HG03135 (cell line): ENCODE results near the gene RABL3.
"Not testable (repeated sequence)": the region's sequence is repeated elsewhere in the genome, so short reads cannot be mapped to it uniquely, and the experiment has no call there.

Source experiments
- ATAC-seq: cut with Tn5 transposase; IDR thresholded peaks from one replicate; pipeline ENCODE4 v1.9.1; 2021; ENCODE audit warnings: mild to moderate bottlenecking, moderate library complexity; ENCODE audit not compliant: unreplicated experiment

The RABL3 gene

DNA sequence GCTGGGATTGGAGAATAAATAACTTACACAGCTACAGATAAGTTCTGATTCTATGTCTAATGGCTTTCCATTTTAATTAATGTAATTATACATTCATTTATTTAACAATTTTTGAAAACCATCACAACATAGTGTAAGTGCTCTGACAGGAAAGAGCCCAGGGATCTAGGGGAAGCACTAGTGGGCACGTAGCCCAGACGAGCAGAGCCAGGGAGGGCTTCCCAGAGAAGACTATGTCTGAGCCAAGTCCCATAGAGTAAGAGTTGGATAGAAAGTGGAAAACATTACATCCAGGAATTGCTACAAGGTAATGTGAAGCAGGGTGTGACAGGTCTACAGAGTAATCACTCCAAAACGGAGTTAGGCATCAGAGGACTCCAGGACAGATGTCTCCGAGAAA lies 57.4 kb downstream of the RABL3 start:
- ATAC-seq: no peak

DNA sequence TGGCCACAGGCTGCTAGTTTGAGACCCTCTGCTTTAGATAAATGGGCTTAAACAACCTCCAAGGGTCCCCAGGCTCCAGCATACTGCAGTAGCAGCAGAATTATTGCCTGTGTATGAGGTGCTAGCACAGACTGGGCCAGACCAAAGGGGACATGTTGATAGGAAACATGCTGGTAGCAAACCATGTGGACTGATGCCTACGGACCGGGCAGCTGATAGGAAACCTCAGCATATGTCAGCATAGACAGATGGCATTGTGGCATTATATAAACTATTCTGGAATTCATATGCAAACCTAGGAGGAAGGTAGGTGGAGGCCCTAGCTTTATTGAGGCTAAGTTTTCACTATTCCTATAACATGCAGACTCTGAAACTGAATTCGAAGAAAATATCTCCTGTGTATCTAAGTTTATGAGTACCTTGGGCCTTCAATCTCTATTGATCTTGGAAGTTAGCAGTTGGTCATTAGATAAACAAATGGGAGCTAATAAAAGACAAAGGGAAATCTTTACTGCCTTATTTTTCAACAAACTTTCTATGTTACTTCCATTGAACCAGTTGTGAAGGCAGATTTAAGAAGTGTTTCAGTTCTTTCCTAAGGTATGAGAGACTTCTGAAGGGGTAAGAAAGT lies 58.5 kb downstream of the RABL3 start:
- no peak for ATAC-seq

DNA sequence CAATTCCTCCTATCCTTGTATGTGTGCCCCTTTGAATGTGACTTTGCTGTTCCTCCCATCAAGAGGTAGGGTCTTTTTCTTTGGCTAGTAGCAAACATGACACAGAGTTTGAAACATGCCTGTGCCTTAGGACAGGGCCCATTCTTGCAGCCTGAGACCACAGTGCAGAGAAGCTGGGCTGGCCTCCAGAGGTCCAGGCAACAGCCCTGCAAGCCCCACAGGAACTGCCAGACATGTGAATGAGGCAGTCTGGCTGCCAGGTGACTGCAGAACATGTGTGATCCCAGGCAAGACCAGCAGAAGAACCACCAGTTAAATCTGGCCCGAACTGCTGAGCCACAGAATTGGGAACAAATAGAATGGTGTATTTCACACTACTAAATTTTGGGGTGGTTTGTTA lies 59.1 kb downstream of the RABL3 start:
- no peak for ATAC-seq

DNA sequence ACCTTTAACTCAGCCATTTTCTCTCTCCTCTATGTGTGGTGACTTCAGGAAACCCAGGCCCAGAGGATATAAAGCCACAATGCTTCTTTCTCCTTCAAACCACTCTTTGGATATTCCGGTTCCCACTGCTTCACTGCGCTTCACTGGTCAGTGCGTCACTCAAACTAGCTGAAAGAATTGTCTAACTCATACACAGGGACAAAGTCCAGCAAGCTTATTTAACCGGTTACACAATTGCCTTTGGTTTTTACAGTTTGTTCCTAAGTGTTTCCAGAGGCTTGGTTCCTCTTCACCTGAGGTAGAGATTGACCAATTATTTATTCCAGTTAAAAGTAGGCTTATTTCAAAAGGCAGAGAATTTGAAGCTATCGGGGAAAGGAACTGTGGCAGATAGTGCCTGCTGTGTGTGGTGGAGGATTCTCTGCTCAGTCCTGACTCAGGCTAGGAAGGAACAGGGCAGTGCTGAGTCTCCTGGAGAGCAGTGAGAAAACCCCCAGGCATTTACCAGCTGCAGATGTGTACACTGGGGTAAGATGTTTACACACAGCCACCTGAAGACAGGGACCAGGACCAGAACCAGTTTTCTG lies 60.1 kb downstream of the RABL3 start, which contains the start of gene HGD:
HGD (minus strand) TSS at position 145 of the 587 bp plus-strand sequence; CDS start at position 17, 128 bp downstream.
- no peak for ATAC-seq

DNA sequence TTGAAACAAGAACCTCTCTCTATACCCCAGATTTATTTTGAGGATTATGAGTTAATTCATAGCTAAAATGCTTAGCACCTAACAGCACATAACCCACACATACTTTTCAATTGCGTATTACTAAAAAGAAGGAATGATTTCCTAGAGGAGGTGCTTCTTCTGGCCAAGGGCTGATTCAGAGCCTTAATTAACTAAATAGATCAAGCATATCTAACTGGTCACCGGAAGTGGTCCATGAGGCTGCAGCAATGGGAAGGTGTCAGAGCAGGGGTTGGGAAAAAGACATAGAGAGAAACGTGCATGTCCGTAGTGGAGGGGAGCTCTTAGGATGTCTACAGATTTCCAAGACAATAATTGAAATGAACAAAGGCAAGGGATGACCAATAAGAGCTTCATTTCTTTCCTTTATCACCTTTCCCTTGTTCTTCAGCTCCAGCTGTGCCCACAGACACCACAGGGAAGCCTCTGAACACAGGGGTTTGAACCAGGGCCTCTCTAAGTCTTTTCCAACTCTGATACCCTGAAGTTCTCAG lies 60.7 kb downstream of the RABL3 start:
- ATAC-seq: no peak

DNA sequence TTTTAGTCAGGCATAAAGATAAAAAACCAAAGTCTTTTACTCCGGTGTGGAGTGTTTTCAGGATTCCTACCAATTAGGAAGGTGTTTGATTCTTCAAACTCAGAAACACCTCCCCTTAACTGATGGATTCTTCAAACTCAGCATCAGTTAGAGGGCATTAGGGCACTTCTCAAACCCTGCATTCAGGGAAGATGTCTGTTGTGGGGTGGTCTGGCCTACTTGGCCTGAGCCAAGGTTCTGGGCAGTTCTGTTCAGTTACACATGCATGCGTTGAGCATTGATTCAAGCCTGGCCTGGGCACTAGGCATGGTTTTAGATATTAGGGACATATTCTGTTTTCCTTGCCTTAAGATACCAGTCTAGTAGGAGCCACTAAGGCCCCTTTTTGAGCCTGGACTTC lies 61.3 kb downstream of the RABL3 start:
- no peak for ATAC-seq

DNA sequence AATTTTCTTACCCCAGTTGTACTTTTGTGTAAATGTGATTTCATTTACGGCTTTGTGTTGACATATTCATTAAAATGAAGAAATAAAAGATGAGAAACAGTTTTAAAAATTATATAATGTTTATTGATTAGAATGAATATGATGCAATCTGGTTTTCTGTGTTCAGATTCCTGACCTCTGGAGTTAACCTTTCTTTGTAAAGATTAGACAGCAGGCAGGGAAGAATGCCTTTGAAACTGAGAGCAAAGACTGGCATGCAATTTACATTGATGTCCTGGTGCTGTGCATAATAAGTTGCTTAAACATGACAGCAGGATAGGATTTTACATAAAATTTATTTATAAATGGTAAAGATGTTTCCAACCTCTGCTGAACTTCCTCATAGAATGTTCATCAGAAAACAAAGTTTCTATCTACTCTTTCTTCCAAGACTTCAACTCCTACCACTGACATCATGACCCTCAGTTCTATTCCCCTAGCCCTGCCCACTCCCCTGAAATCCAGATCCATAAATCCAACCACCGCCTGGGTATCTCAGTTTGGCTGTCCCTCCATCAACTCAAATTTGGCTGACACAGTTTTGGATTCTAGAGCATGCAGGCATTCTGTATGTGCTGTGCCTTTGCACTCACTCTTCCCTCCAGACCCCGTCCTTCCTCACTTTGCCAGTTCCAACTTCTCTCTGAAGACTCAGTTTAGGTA lies 62.0 kb downstream of the RABL3 start:
- no peak for ATAC-seq

DNA sequence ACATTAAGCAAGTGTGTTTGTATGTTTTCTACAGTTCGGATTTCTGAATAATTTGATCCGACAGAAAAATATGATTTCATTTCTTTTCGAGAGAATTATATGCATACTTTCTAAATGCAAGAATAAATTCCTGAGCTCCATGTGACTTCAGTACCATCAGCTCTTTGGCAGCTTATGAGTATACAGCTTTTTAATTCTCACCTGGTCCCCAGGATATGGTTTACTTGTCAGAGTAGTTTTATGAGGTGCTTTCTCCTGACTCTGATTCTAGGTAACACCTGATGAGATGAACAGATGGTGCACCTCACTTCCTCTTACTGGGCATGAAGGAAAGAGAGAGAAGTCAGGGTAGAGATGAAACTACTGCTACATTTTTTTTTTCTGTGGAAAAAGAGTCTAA lies 63.3 kb downstream of the RABL3 start:
- ATAC-seq: peak; percentile 58

DNA sequence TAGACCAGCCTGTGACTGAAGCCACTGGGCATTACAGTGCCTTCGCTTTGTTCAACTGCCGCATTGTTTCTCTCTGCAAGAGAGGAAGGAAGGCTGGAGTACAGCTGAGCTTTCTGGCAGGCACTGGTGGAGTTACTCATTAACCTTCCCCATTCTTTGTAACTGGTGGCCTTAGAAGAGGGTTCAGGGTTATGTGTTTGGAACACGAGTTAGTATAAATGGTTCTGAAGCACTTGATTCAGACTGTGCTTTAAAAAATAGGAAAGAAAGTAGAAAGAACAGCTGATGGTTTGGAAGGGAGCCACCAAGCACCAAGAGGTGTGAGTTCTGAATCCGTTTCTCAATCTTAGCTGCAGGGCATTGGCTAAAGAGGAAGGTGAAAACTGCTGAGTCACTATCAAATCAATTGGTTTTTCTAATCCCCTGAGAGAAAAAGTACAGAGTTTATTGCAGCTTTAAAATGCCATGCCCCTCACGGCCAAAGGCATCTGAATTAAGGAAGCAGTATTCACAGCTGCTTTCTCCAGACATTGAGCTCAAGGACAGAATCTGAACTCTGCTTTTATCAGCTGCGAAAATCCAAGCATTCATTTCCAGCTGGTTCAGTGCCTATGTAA lies 63.9 kb downstream of the RABL3 start:
- peak; percentile 88 for ATAC-seq

DNA sequence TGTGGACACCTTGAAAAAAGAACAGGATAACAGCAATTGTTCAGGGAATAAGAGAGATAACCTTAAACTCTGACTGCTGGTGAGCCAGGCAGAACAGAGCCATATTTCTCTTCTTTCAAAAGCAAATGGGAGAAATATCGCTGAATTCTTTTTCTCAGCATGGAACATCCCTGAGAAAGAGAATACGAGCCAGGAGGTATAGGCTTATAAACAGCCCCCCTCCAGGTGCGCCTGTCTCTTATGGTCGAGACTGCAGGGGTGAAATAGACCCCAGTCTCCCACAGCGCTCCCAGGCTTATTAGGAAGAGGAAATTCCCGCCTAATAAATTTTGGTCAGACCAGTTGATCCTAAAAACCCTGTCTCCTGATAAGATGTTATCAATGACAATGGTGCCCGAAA lies 65.1 kb downstream of the RABL3 start:
- not testable (repeated sequence) for ATAC-seq

DNA sequence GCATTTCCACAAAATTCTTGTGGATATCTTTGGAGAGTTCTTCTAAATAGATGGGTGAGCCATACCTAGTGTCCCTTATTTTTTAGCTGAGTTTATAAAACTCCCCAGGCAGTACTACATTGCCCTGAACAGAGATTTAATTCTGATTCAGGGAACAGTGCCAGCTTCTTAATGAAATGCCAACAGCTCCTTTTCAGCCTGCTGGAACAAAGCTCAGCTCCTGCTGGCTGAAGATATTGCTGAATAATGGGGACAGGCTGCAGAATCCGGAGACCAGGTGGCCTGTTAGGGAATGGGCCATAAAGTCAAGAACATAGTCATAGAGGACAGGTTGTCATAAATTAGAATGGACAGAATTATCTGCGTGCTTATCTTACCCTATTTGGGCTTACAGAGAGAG lies 69.2 kb downstream of the RABL3 start:
- no peak for ATAC-seq

DNA sequence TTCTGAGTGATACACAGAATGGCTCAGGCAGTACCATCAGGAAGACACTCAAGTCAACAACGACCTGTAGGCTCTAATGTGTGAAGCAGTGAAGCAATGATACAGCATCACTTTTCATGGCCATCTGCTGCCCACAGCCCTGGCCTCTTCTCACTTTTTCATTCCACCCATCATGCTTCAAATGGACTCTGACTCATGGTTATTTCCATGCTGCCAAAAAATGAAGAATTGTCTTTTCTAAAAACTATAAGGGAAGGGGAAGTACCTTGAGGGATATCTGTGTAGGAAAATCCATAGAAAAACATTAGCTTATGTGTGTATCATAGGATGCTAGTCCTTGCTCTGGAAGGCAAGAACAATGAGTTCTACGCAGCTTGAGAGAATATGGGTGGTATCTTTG lies 71.7 kb downstream of the RABL3 start:
- ATAC-seq: no peak

DNA sequence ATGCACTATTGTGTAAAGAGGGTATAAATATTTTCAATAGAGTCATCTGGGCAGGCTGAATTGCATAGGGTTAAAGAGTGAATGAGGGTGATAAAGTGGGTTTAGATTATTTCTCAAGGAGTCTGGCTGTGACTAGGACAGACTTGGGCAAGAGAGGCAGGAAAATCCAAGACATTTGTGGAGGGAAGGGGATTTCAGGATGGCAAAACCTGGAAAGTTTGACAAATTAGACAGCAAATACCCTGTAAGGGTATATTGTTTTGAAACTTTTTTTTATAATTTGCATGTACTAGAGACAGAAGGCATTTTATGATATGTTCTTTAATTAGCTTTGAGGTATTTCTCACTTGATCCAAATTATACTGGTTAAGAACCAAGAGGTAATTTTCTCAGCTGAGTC lies 77.4 kb downstream of the RABL3 start:
- ATAC-seq: no peak

DNA sequence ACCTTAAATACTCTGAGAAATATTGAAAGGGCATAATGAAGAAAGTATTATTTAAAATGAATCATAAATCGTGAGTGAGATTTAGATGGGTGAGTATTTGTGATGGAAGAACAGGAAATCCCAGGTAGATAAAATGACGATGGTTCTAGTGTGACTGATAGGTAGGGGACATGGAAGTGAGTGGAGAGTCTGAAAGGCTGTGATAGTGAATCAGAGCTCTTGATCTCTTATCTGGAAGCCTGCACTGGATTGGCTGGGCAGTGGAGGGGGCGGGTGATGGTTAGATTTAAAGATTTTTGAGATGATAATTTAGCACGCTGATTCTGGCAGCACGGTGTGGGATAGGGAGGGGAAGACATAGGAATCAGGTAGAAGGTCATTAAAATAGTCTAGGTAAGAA lies 80.4 kb downstream of the RABL3 start:
- ATAC-seq: no peak

DNA sequence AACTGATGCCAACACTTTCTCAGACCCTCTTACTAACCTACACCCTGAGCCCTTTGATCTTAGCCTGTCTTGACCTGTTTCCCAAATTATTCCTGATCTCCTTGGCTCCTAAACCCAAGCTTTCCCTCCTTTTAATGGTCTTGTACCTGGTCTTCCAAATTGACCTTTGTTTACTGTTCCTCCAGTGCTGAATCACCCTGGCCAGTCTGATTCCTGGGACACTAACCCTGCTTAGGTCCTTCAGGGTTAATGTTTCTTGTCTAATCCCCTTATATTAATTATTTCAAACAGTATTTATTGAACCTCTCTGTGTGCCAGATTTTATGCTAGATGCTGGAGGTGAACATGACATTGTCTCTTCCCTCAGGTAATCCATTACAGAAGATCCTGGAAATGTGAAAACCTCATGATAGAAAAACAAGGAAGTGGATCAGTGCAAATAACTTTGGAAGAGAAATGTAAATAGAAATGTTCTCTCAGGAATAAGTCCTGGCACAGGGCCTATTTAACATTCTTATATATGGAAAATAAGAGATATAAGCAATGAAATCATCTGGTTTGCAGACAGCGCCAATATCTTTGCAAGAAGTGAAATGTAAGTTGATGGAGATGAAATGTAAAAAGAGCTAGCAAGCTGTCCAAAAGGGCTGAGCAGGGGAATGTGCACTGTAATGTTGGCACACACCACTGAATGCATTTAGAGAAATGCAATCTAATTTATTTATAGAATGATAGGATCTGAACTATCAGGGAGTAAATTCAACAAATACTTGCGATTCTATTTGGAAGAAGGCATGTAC lies 81.0 kb downstream of the RABL3 start:
- ATAC-seq: no peak

DNA sequence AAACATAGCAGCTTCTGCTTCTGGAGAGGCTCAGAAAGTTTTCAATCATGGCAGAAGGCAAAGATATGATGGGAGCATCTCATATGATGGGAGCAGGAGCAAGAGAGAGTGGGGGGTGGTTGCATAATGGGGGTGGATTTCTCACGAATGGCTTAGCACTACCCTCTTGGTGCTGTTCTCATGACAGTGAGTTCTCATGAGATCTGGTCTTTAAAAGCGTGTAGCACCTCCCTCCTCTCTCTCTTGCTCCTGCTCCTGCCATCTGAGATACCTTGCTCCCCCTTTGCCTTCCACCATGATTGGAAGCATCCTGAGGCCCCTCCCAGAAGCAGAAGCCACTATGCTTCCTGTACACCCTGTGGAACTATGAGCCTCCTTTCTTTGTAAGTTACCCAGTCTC lies 82.5 kb downstream of the RABL3 start:
- no peak for ATAC-seq

DNA sequence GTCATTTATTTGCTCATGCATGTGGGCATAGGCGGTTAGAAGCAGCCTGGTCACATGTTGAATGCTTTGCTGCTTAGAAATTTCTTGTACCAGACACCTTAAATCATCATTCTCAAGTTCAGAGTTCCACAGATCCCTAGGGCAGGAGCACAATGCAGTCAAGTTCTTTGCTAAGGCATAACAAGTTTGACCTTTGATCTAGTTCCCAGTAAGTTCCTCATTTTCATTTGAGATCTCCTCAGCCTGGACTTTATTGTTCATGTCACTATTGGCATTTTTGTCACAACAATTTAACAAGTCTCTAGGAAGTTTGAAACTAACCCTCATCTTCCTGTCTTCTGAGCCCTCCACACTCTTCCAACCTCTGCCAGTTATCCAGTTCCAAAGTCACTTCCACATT lies 83.0 kb downstream of the RABL3 start:
- no peak for ATAC-seq

DNA sequence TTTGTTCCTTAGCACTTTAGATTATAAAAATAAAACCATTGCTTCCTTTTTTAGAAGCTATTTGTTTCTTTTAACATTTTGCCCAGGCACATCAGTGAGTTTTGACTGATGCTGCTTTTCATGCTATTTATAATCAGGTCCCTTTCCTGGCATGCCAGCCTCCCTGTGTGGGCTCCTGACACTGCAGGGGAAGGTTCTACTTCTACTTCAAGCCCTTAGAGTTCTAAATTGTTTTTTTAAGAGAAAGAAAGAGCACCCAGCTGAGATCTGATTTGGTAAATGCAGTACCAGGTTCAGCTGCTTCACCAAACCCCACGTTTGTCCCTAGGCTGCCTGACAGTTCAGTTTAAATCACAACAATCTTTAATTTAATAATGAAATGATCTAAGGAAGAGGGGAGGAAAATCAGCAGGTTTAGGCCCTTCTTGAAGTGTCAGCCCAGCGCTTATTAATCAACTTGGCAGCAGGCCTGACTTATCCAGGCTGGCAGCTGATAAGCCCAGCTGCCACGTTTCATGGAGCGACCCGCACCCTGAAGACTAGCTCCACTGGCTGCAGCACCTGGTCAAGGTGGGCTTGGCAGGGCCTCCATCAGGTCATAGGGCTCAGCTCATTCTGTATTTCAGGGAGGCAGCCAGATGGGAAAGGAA lies 89.3 kb downstream of the RABL3 start:
- ATAC-seq: no peak

DNA sequence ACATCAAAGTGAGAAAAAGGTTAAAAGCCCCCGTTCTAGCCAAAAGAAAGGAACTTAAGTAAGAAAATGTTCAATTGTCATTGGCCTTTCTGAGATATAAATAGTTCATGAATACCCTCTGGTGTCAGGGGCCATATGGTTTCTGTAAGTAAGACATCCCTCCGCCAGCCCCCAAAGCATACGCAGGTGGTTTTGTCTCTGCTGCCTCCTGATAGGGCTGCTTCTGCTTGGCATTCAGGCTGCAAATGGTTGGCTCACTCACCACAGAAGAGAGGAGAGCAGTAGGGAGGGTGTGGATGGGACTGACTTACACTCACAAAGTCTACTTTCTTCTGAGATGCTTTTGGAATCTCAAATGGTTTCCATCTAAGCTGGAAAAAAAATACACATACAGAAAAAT lies 90.0 kb downstream of the RABL3 start:
- no peak for ATAC-seq

DNA sequence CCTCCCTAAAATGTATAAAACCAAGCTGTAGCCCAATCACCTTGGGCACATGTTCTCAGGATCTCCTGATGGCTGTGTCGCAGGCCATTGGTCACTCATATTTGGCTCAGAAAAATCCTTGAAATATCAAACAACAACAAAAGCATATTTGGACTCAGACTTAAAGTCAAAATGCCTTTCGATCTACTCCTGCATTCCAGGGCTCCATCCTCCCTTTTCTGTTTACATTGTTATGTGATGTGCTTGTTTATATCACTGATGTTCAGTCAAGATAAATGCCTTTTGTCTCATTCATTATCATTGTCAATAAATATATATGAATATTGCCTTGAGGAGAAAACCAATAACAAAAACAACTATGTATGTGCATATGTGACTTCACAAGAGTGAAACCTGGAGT lies 92.0 kb downstream of the RABL3 start:
- no peak for ATAC-seq
